ENCODE data around the gene PCED1A. TPM values are rescaled to one million over a fixed set of nuclear protein-coding genes. Genes with fewer than 3 reads are reported as not detected.
"Not testable (repeated sequence)": the region's sequence is repeated elsewhere in the genome, so short reads cannot be mapped to it uniquely, and the experiment has no call there.

The PCED1A gene
- total RNA-seq, 6 donors from 2014 or later: 28.7 to 185 (median 49.1) TPM

DNA sequence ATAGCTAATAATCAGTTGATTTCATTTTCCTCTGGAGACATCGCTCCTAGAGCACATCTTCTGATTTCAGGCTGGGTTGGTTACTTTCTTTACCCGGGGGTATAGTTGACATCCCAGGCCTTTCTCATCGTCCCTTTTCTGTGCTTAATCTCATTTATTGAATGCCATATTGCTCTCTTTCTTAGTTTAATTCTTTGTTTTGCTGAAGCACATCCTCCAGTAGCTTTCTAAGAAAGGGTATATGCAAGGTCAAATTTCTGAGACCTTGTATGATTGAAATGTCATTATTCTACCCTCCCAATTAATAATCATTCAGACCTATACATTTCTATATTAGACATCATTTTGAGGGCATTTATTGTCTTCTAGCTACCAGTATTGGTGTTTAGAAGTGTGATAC is 28.3 kb downstream of the PCED1A start:
- H3K27me3 ChIP-seq: no peaks in the 10 kb centered on the region
- ATAC-seq (ENCODE audit: low FRiP score in 2 of 2): no peak
- no peaks in the 10 kb centered on the region for H3K4me1 ChIP-seq

DNA sequence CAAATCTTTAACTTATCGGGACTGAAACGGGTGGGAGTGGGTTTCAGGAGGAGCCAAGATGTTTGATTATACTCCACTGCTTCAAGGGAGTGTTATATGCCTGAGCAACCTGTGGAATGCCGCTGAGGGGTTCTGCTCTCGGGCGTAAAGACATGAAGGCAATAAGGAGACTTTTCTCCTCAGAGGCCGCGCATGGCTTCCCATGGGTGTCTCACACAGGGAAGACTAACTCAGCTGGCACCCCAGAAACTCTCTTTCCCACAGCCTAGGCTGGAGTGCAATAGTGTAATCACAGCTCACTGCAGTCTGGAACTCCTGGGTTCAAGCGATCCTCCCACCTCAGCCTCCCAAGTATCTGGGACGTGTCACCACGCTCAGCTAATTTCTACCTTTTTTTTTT is 30.8 kb downstream of the PCED1A start:
- no peak for ATAC-seq (ENCODE audit: low FRiP score in 2 of 2)
- H3K4me3 ChIP-seq: no peak overlapping the region
- DNase-seq: no peak
- peaks cover 0 to 9% (median 0%) of the 10 kb centered on the region in 4 donors for H3K4me1 ChIP-seq
- H3K27ac ChIP-seq: no peak overlapping the region
- TF ChIP-seq POLR2AphosphoS5 (IDR thresholded peaks at IDR 0.05) (no peak), POLR2A (IDR thresholded peaks at IDR 0.05) (no peak), EP300 (IDR thresholded peaks at IDR 0.05) (no peak)
- TF ChIP-seq, protein P1, sequence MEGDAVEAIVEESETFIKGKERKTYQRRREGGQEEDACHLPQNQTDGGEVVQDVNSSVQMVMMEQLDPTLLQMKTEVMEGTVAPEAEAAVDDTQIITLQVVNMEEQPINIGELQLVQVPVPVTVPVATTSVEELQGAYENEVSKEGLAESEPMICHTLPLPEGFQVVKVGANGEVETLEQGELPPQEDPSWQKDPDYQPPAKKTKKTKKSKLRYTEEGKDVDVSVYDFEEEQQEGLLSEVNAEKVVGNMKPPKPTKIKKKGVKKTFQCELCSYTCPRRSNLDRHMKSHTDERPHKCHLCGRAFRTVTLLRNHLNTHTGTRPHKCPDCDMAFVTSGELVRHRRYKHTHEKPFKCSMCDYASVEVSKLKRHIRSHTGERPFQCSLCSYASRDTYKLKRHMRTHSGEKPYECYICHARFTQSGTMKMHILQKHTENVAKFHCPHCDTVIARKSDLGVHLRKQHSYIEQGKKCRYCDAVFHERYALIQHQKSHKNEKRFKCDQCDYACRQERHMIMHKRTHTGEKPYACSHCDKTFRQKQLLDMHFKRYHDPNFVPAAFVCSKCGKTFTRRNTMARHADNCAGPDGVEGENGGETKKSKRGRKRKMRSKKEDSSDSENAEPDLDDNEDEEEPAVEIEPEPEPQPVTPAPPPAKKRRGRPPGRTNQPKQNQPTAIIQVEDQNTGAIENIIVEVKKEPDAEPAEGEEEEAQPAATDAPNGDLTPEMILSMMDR (IDR thresholded peaks at IDR 0.05): no peak
- no peaks in the 10 kb centered on the region for H3K9me3 ChIP-seq
- 86 to 90% methylated on average over 10 of the region's 10 CpGs for WGBS, 2 donors
- no peaks in the 10 kb centered on the region for H3K36me3 ChIP-seq
- peaks cover 0 to 14% (median 6%) of the 10 kb centered on the region in 4 donors for H3K27me3 ChIP-seq

More for the DNA sequence above, 28.3 kb downstream of the PCED1A start:
- Histone ChIP-seq H3K4me3 (no peak overlapping the region), H3K36me3 (no peaks in the 10 kb centered on the region), H3K9me3 (no peaks in the 10 kb centered on the region), H3K27ac (no peak overlapping the region)
- no peak for DNase-seq
- TF ChIP-seq POLR2AphosphoS5 (IDR thresholded peaks at IDR 0.05) (no peak), EP300 (IDR thresholded peaks at IDR 0.05) (no peak), POLR2A (IDR thresholded peaks at IDR 0.05) (no peak)
- TF ChIP-seq, protein P1 (IDR thresholded peaks at IDR 0.05): no peak
- 94 to 95% methylated on average over 3 of the region's 3 CpGs for WGBS, 2 donors

DNA sequence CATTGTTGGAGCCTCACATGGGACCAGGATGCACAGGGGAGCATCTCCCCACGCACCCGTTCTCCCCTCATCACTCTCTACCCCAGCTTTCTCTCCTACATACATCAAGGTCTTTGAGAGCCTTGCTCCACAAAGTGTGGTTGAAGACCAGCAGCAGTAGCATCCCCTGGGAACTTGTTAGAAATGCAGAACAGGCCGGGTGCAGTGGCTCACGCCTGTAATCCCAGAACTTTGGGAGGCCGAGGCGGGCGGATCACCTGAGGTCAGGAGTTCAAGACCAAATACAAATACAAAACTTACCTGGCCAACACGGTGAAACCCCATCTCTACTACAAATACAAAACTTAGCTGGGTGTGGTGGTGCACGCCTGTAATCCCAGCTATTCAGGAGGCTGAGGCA is 32.5 kb downstream of the PCED1A start:
- 82 to 93% methylated on average over 9 of the region's 9 CpGs for WGBS, 2 donors
- not testable (repeated sequence) for H3K27ac ChIP-seq; ATAC-seq (ENCODE audit: low FRiP score in 2 of 2); H3K4me3 ChIP-seq; H3K9me3 ChIP-seq; H3K36me3 ChIP-seq; DNase-seq
- H3K4me1 ChIP-seq: peaks cover 0 to 10% (median 0%) of the 10 kb centered on the region in 4 donors
- peaks cover 0 to 19% (median 7%) of the 10 kb centered on the region in 4 donors for H3K27me3 ChIP-seq

- WGBS, 2 donors: 77 to 84% methylated on average over 4 of the region's 4 CpGs
- H3K36me3 ChIP-seq: no peaks in the 10 kb centered on the region
- ATAC-seq (ENCODE audit: low FRiP score in 2 of 2) (no peak), DNase-seq (peak in 1 of 2 donors; percentile 10)
- no peak overlapping the region for H3K4me3 ChIP-seq
- H3K27ac ChIP-seq: no peak overlapping the region
- peaks cover 0 to 19% (median 7%) of the 10 kb centered on the region in 4 donors for H3K27me3 ChIP-seq
- TF ChIP-seq, protein P1 (IDR thresholded peaks at IDR 0.05): no peak
- TF ChIP-seq EP300 (IDR thresholded peaks at IDR 0.05): no peak
- no peak for TF ChIP-seq POLR2AphosphoS5 (IDR thresholded peaks at IDR 0.05)
- H3K9me3 ChIP-seq: no peaks in the 10 kb centered on the region
- peaks cover 0 to 10% (median 0%) of the 10 kb centered on the region in 4 donors for H3K4me1 ChIP-seq
Measured at GRCh38 chr20:2807019-2807418, 33.4 kb downstream of the PCED1A start.

DNA sequence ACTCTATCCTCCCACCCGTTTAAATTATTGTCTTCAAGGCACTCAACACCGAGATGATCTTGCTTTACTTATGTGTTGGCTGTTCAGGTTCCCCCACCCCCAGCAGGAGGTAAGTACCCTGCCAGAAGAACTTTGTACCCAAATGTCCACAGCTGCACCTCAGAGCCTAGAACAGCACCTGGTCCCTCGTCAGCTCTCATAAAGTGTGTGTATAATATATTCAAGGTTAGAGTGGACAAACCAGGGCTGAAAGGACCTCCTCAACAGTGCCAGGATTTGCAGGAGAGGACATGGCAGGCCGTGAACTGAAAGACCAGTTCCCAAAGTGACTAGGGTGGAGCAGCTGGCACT is 34.1 kb downstream of the PCED1A start:
- peaks cover 0 to 21% (median 7%) of the 10 kb centered on the region in 4 donors for H3K27me3 ChIP-seq
- no peak for TF ChIP-seq EP300 (IDR thresholded peaks at IDR 0.05)
- TF ChIP-seq POLR2A (IDR thresholded peaks at IDR 0.05): no peak
- TF ChIP-seq, protein P1 (IDR thresholded peaks at IDR 0.05): no peak
- TF ChIP-seq POLR2AphosphoS5 (IDR thresholded peaks at IDR 0.05): no peak
- peaks cover 0 to 11% (median 0%) of the 10 kb centered on the region in 4 donors for H3K4me1 ChIP-seq
- no peaks in the 10 kb centered on the region for H3K36me3 ChIP-seq
- no peak overlapping the region for H3K4me3 ChIP-seq
- DNase-seq (no peak), ATAC-seq (ENCODE audit: low FRiP score in 2 of 2) (no peak)
- no peaks in the 10 kb centered on the region for H3K9me3 ChIP-seq
- 59 to 61% methylated on average over 4 of the region's 4 CpGs for WGBS, 2 donors
- H3K27ac ChIP-seq: no peak overlapping the region
